HCT116 (cell line): Measurements from ENCODE around the gene USP33. TPM values are rescaled to one million over a fixed set of nuclear protein-coding genes. Genes with fewer than 3 reads are reported as not detected.

Source experiments
- ATAC-seq: fragments of 200-7000 bp; cut with Tn5 transposase; 2 replicates; pipeline ENCODE4 v1.9.1; 2020; ENCODE audit warnings: mild to moderate bottlenecking, moderate library complexity
- BruUV-seq: library from RNA; stranded (reverse); fragments of 400-500 nt; replicated peaks from 2 replicates; lab custom pipeline; 2021; lab: Mats Ljungman, UMichigan
- CTCF ChIA-PET: fragments of 300-600 bp; sonication (Branson Sonifier 250); formaldehyde crosslinking; loops from one replicate; lab custom pipeline; 2021; ENCODE audit warnings: antibody characterized with exemption; lab: Charles Lee
- POLR2A ChIA-PET: fragments of 300-600, 350-600 bp; sonication (Branson Sonifier 250); formaldehyde crosslinking; loops from one replicate; lab custom pipeline; 2021; ENCODE audit warnings: antibody characterized with exemption; lab: Charles Lee
- RAD21 ChIA-PET, 2 experiments: fragments of 300-600 bp; sonication (Branson Sonifier 250); formaldehyde crosslinking; loops; one replicate each; lab custom pipeline; 2023; ENCODE audit warnings: low total read pairs in 2 of 2; ENCODE audit not compliant: uncharacterized antibody in 2 of 2, unreplicated experiment in 2 of 2, low non-redundant PET in 1 of 2; lab: Charles Lee
- DNase-seq: peaks from one replicate; pipeline ENCODE4 v3.0.0-alpha.2; 2010; ENCODE audit warnings: low read depth, low spot score
- H2AFZ ChIP-seq: fragments of 200-600 bp; shearing (Covaris generic), sonication (generic); 2 replicates; pipeline ENCODE4 v1.6.1; 2017; ENCODE audit warnings: low read depth, mixed run types, mixed read lengths, antibody characterized with exemption, low read length; ENCODE audit not compliant: poor library complexity, severe bottlenecking
- H3K27ac ChIP-seq: 2 replicates; pipeline ENCODE4 v1.5.1; 2012; ENCODE audit warnings: low read depth, low read length
- H3K27me3 ChIP-seq: fragments of 200-600 bp; sonication (generic); 2 replicates; pipeline ENCODE4 v1.6.1; 2016; ENCODE audit warnings: mixed run types, low read length, mixed read lengths; ENCODE audit not compliant: insufficient read depth
- H3K36me3 ChIP-seq, 2 experiments: fragments of 200-500 bp in 1 of 2; fragments of 200-600 bp in 1 of 2; sonication (Bioruptor generic) in 1 of 2; sonication (generic) in 1 of 2; 2 replicates each; pipeline versions ENCODE4 v1.5.1 to v1.6.1; 2014 to 2016; ENCODE audit warnings: low read length in 2 of 2, inconsistent platforms in 1 of 2, mixed read lengths in 1 of 2, mixed run types in 1 of 2; ENCODE audit not compliant: insufficient read depth in 2 of 2, control insufficient read depth in 1 of 2
- H3K4me1 ChIP-seq, 2 experiments: fragments of 200-600 bp in 1 of 2; sonication (generic) in 1 of 2; 2 replicates each; pipeline versions ENCODE4 v1.5.1 to v1.6.1; 2012 to 2017; ENCODE audit warnings: low read length in 2 of 2, inconsistent platforms in 1 of 2, mild to moderate bottlenecking in 1 of 2, mixed read lengths in 1 of 2, mixed run types in 1 of 2, moderate library complexity in 1 of 2; ENCODE audit not compliant: insufficient read depth in 2 of 2, control insufficient read depth in 1 of 2
- H3K4me2 ChIP-seq: fragments of 200-600 bp; sonication (generic); 2 replicates; pipeline ENCODE4 v1.6.1; 2017; ENCODE audit warnings: mixed run types, low read length, mixed read lengths
- H3K4me3 ChIP-seq, 2 experiments: fragments of 200-600 bp in 1 of 2; sonication (generic) in 1 of 2; replicated peaks in 1 of 2; 2 replicates each; pipeline ENCODE4 v1.5.1; 2011 to 2016; ENCODE audit warnings: low read length in 2 of 2, control low read depth in 1 of 2, low read depth in 1 of 2, mild to moderate bottlenecking in 1 of 2, mixed read lengths in 1 of 2, mixed run types in 1 of 2
- H3K79me2 ChIP-seq: fragments of 200-600 bp; sonication (generic); 2 replicates; pipeline ENCODE4 v1.6.1; 2017; ENCODE audit warnings: mild to moderate bottlenecking, mixed run types, low read length, moderate library complexity, mixed read lengths; ENCODE audit not compliant: insufficient read depth
- H3K9ac ChIP-seq: fragments of 200-600 bp; sonication (generic); 2 replicates; pipeline ENCODE4 v1.6.1; 2016; ENCODE audit warnings: low read length, mixed read lengths
- H3K9me2 ChIP-seq: fragments of 200-600 bp; sonication (generic), shearing (Covaris generic); 2 replicates; pipeline ENCODE4 v1.6.1; 2017; ENCODE audit warnings: mixed run types, mild to moderate bottlenecking, moderate library complexity; ENCODE audit not compliant: insufficient read depth
- H3K9me3 ChIP-seq, 2 experiments: fragments of 200-500 bp in 1 of 2; fragments of 200-600 bp in 1 of 2; sonication (Bioruptor generic) in 1 of 2; sonication (generic) in 1 of 2; 2 replicates each; pipeline ENCODE4 v1.6.1; 2014 to 2017; ENCODE audit warnings: low read length in 2 of 2, mixed read lengths in 2 of 2, inconsistent platforms in 1 of 2, low read depth in 1 of 2, mild to moderate bottlenecking in 1 of 2, mixed run types in 1 of 2, moderate library complexity in 1 of 2; ENCODE audit not compliant: control insufficient read depth in 1 of 2, insufficient read depth in 1 of 2
- H4K20me1 ChIP-seq: fragments of 200-600 bp; sonication (generic), shearing (Covaris generic); 2 replicates; pipeline ENCODE4 v1.6.1; 2017; ENCODE audit warnings: mixed run types, mild to moderate bottlenecking, moderate library complexity; ENCODE audit not compliant: insufficient read depth
- EGR1 ChIP-seq: IDR thresholded peaks from 2 replicates; pipeline ENCODE4 v1.6.1; 2012; ENCODE audit warnings: low read depth
- ELF1 ChIP-seq: IDR thresholded peaks from 2 replicates; pipeline ENCODE4 v1.6.1; 2012; ENCODE audit warnings: low read depth, borderline replicate concordance
- FOSL1 ChIP-seq: IDR thresholded peaks from 2 replicates; pipeline ENCODE4 v1.6.1; 2012; ENCODE audit warnings: low read depth
- JUND ChIP-seq: IDR thresholded peaks from 2 replicates; pipeline ENCODE4 v1.6.1; 2012
- POLR2A ChIP-seq: IDR thresholded peaks from 2 replicates; pipeline ENCODE4 v1.7.0; 2011; ENCODE audit warnings: borderline replicate concordance; ENCODE audit not compliant: insufficient read depth, insufficient read length; ENCODE audit errors: extremely low read depth
- POLR2AphosphoS5 ChIP-seq: IDR thresholded peaks from 2 replicates; pipeline ENCODE4 v1.6.1; 2011; ENCODE audit warnings: mild to moderate bottlenecking, low read depth, low read length, moderate library complexity
- RAD21 ChIP-seq: IDR thresholded peaks from 2 replicates; pipeline ENCODE4 v1.6.1; 2012; ENCODE audit warnings: low read depth, mild to moderate bottlenecking
- SP1 ChIP-seq: IDR thresholded peaks from 2 replicates; pipeline ENCODE4 v1.6.1; 2012; ENCODE audit warnings: low read depth
- YY1 ChIP-seq: IDR thresholded peaks from 2 replicates; pipeline ENCODE4 v1.6.1; 2011; ENCODE audit warnings: low read length, low read depth, moderate library complexity, mild to moderate bottlenecking; ENCODE audit not compliant: insufficient replicate concordance; ENCODE audit errors: extremely low read depth
- ZNF274 ChIP-seq: fragments of 200-500 bp; sonication (Bioruptor generic); IDR thresholded peaks from 2 replicates; pipeline ENCODE4 v1.6.1; 2014; ENCODE audit warnings: mild to moderate bottlenecking, low read depth, low read length, inconsistent platforms
- intact Hi-C: fragments of 100-400 bp; cut with micrococcal nuclease; formaldehyde crosslinking; loops from 2 replicates; pipeline ENCODE4 v1.10.0; 2022
- total RNA-seq: library from RNA; stranded (reverse); gene quantifications from one replicate; pipeline ENCODE4 v1.2.1, GENCODE V29; 2021; ENCODE audit not compliant: unreplicated experiment
- TF ChIP-seq, protein P1 (sequence below): IDR thresholded peaks from 2 replicates; pipeline ENCODE4 v1.6.1; 2012

The USP33 gene
- total RNA-seq, 1 experiment from 2014 or later: 46.1 TPM

GRCh38 chr1:77762072-77762476 lies 2.4 kb upstream of the USP33 start (continued):
- TF ChIP-seq RAD21: no peak
- peak; percentile 63 for TF ChIP-seq SP1
- TF ChIP-seq JUND: peak; percentile 91
- TF ChIP-seq, all 23 proteins: peak for 9

DNA sequence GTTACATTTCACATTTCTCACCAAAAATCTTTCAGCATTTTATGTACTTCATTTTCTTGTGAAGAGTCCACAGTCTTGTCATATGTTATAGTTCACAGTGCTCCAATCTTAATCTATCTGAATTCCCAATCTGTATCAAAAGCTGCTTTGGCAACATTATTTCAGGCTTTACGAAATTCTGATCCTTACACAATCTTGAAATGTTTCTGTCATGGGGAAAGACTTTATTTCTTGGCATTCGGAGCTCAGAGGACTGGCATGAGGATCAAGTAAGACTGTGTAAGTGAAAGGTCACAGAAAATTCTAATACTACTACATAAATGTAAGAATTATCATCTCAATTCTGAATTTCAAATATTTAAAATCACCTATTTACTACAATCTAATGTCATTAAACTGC lies 2.0 kb downstream of the USP33 start:
- peaks cover 69% of the 10 kb centered on the region for H3K79me2 ChIP-seq
- H3K4me1 ChIP-seq: peaks cover 6 to 23% of the 10 kb centered on the region in 2 experiments
- intact Hi-C loops: no loop called here
- no peaks in the 10 kb centered on the region for H3K27me3 ChIP-seq
- H3K9me3 ChIP-seq: no peaks in the 10 kb centered on the region
- TF ChIP-seq EGR1 (no peak), POLR2AphosphoS5 (no peak), POLR2A (no peak), ZNF274 (no peak), YY1 (no peak), ELF1 (no peak), FOSL1 (no peak)
- TF ChIP-seq, protein P1, sequence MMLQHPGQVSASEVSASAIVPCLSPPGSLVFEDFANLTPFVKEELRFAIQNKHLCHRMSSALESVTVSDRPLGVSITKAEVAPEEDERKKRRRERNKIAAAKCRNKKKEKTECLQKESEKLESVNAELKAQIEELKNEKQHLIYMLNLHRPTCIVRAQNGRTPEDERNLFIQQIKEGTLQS: no peak
- TF ChIP-seq, all 23 proteins: peak for 0
- peak overlapping the region; percentile 74; the same call in 1 of the 2 replicates for H3K4me2 ChIP-seq
- RAD21 ChIA-PET: no interaction called here
- H3K27ac ChIP-seq: no peak overlapping the region
- no peaks in the 10 kb centered on the region for H4K20me1 ChIP-seq
- H3K4me3 ChIP-seq: no peak overlapping the region
- ATAC-seq: no peak
- no TSS peak for BruUV-seq
- POLR2A ChIA-PET: interaction anchor here (0.6 kb wide), 1 partner anchor 53 kb away, joined by 3 read pairs; no protein-coding TSS in a partner anchor
- H2AFZ ChIP-seq: no peak overlapping the region
- DNase-seq: no peak
- H3K9ac ChIP-seq: no peak overlapping the region
- no peaks in the 10 kb centered on the region for H3K36me3 ChIP-seq
- H3K9me2 ChIP-seq: no peaks in the 10 kb centered on the region
- CTCF ChIA-PET: no interaction called here
